Measurements from ENCODE around the gene DTD1. TPM values are rescaled to one million over a fixed set of nuclear protein-coding genes. Genes with fewer than 3 reads are reported as not detected.
"Not testable (repeated sequence)": the region's sequence is repeated elsewhere in the genome, so short reads cannot be mapped to it uniquely, and the experiment has no call there.

Gene DTD1
- total RNA-seq, 1 donor from 2014 or later = 22.2 TPM

GRCh38 chr20:18780385-18781130, 192.7 kb downstream of the DTD1 start:
- Mint-ChIP-seq H3K36me3 (ENCODE audit: low read depth) (no peaks in the 10 kb centered on the region), H3K27ac (ENCODE audit: unreplicated experiment) (no peak overlapping the region), H3K4me3 (ENCODE audit: unreplicated experiment) (no peak overlapping the region)

GRCh38 chr20:18781509-18781908, 193.7 kb downstream of the DTD1 start:
- DNase-seq (ENCODE audit: low spot score) = no peak
- TF ChIP-seq CTCF (IDR thresholded peaks at IDR 0.05) = no peak
- Mint-ChIP-seq H3K9me3 (ENCODE audit: low read depth) (no peaks in the 10 kb centered on the region), H3K36me3 (ENCODE audit: low read depth) (no peaks in the 10 kb centered on the region), H3K27ac (ENCODE audit: unreplicated experiment) (no peak overlapping the region), H3K4me3 (ENCODE audit: unreplicated experiment) (no peak overlapping the region), H3K27me3 (ENCODE audit: low read depth) (peaks cover 14% of the 10 kb centered on the region), H3K4me1 (ENCODE audit: low read depth) (no peaks in the 10 kb centered on the region)

More at GRCh38 chr20:18780385-18781130, 192.7 kb downstream of the DTD1 start:
- TF ChIP-seq CTCF (IDR thresholded peaks at IDR 0.05) = no peak
- Mint-ChIP-seq H3K27me3 (ENCODE audit: low read depth) (peaks cover 11% of the 10 kb centered on the region), H3K9me3 (ENCODE audit: low read depth) (no peaks in the 10 kb centered on the region), H3K4me1 (ENCODE audit: low read depth) (no peaks in the 10 kb centered on the region)
- no peak for DNase-seq (ENCODE audit: low spot score)

DNA sequence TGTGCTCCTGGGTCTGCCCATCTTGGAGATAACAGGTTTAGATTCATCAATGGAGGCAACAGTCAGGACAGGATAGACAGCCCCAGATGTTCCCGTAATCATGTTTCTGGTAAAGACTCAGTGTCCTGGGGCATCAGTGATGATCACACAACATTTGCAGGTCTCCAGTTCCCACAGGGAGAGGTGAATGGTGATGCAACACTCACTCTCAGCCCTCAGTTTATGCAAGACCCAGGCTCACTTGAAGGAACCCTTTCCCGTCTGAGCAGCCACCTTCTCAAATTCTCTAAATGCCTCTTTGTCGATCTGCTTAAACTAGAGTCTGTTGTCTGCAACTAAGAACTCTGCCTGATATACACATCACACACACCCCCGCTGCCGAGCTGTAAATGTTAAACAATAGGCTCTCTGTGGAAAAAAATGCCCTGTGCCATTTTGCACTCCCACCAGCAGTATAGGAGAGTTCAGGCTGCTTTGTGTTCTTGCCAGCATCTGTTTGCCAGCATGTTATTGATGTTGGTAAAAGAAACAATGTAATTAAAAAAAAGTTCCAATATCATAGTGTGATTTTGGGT, 195.6 kb downstream of the DTD1 start:
- no peak for DNase-seq (ENCODE audit: low spot score)
- Mint-ChIP-seq H3K4me3 (ENCODE audit: unreplicated experiment) (no peak overlapping the region), H3K36me3 (ENCODE audit: low read depth) (peaks cover 3% of the 10 kb centered on the region), H3K9me3 (ENCODE audit: low read depth) (peaks cover 1% of the 10 kb centered on the region), H3K27ac (ENCODE audit: unreplicated experiment) (no peak overlapping the region), H3K4me1 (ENCODE audit: low read depth) (no peaks in the 10 kb centered on the region), H3K27me3 (ENCODE audit: low read depth) (peaks cover 21% of the 10 kb centered on the region)
- TF ChIP-seq CTCF (IDR thresholded peaks at IDR 0.05) = no peak

DNA sequence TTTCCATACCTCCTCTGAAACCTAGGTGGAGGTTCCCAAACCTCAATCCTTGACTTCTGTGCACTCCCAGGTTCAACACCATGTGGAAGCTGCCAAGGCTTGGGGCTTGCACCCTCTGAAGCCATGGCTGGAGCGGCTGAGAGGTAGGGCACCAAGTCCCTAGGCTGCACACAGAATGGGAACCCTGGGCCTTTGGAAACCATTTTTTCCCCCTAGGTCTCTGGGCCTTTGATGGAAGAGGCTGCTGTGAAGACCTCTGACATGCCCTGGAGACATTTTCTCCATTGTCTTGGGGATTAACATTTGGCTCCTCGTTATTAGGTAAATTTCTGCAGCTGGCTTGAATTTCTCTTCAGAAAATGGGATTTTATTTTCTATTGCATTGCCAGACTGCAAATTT, 199.2 kb downstream of the DTD1 start:
- peaks cover 43% of the 10 kb centered on the region for H3K27me3 Mint-ChIP-seq (ENCODE audit: low read depth)
- not testable (repeated sequence) for H3K4me3 Mint-ChIP-seq (ENCODE audit: unreplicated experiment); H3K4me1 Mint-ChIP-seq (ENCODE audit: low read depth); H3K36me3 Mint-ChIP-seq (ENCODE audit: low read depth); H3K9me3 Mint-ChIP-seq (ENCODE audit: low read depth); H3K27ac Mint-ChIP-seq (ENCODE audit: unreplicated experiment); DNase-seq (ENCODE audit: low spot score)

DNA sequence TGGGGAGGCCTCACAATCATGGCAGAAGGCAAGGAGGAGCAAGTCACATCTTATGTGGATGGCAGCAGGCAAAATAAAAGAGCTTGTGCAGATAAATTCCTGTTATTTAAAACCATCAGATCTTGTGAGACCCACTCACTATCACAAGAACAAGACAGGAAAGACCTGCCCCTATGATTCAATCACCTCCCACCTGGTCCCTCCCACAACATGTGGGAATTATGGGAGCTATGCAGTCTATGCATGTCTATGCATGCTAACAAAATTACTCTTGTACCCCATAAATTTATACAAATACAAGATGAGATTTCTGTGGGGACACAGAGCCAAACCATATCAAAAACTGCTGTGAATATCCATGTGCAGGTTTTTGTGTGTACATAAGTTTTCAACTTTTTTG, 200.2 kb downstream of the DTD1 start:
- TF ChIP-seq CTCF (IDR thresholded peaks at IDR 0.05) = no peak
- no peak overlapping the region for H3K27ac Mint-ChIP-seq (ENCODE audit: unreplicated experiment)
- H3K9me3 Mint-ChIP-seq (ENCODE audit: low read depth) = peaks cover 3% of the 10 kb centered on the region
- peaks cover 45% of the 10 kb centered on the region for H3K27me3 Mint-ChIP-seq (ENCODE audit: low read depth)
- DNase-seq (ENCODE audit: low spot score) = no peak
- no peaks in the 10 kb centered on the region for H3K4me1 Mint-ChIP-seq (ENCODE audit: low read depth)
- H3K4me3 Mint-ChIP-seq (ENCODE audit: unreplicated experiment) = no peak overlapping the region
- H3K36me3 Mint-ChIP-seq (ENCODE audit: low read depth) = peaks cover 3% of the 10 kb centered on the region

GRCh38 chr20:18790787-18791186, 202.9 kb downstream of the DTD1 start:
- peaks cover 5% of the 10 kb centered on the region for H3K9me3 Mint-ChIP-seq (ENCODE audit: low read depth)
- H3K36me3 Mint-ChIP-seq (ENCODE audit: low read depth) = peaks cover 3% of the 10 kb centered on the region
- no peak overlapping the region for H3K4me3 Mint-ChIP-seq (ENCODE audit: unreplicated experiment)
- DNase-seq (ENCODE audit: low spot score) = no peak
- peaks cover 35% of the 10 kb centered on the region for H3K27me3 Mint-ChIP-seq (ENCODE audit: low read depth)
- no peak for TF ChIP-seq CTCF (IDR thresholded peaks at IDR 0.05)
- no peak overlapping the region for H3K27ac Mint-ChIP-seq (ENCODE audit: unreplicated experiment)
- peaks cover 10% of the 10 kb centered on the region for H3K4me1 Mint-ChIP-seq (ENCODE audit: low read depth)

All from chondrocyte (in vitro differentiated cells).